Body of pancreas (tissue), 4 donors: ENCODE results near the gene HDDC3. TPM values are rescaled to one million over a fixed set of nuclear protein-coding genes. Genes with fewer than 3 reads are reported as not detected.

Experiments used
- ATAC-seq: fragments of 150-250 bp; one replicate; pipeline ENCODE4 v1.9.1; 2016
- DNase-seq, 4 donors: peaks; one replicate each; pipeline ENCODE4 v3.0.0-alpha.2; 2019
- H3K27ac ChIP-seq, 4 donors: fragments of 200-600 bp; sonication (generic); 1 replicate in 3 of 4; 2 replicates in 1 of 4; pipeline versions ENCODE4 v1.5.1 to v1.6.1; 2016 to 2019; ENCODE audit warnings: mild to moderate bottlenecking in 1 of 4, mixed read lengths in 1 of 4, moderate library complexity in 1 of 4
- H3K27me3 ChIP-seq, 2 donors: fragments of 200-600 bp; sonication (generic); one replicate each; pipeline ENCODE4 v1.6.0; 2016; ENCODE audit warnings: mild to moderate bottlenecking in 1 of 2
- H3K36me3 ChIP-seq, 2 donors: fragments of 200-600 bp; sonication (generic); replicated peaks in 1 of 2; 2 replicates each; pipeline ENCODE4 v1.5.1; 2016; ENCODE audit warnings: low read depth in 2 of 2; ENCODE audit not compliant: insufficient read depth in 1 of 2
- H3K4me1 ChIP-seq: fragments of 200-600 bp; sonication (generic); one replicate; pipeline ENCODE4 v1.6.0; 2016
- H3K4me3 ChIP-seq, 2 donors: fragments of 200-600 bp; sonication (generic); 1 replicate in 1 of 2; 2 replicates in 1 of 2; pipeline ENCODE4 v1.5.1; 2016 to 2019
- H3K9me3 ChIP-seq, 3 donors: fragments of 200-600 bp; sonication (generic); 1 replicate in 2 of 3; 2 replicates in 1 of 3; pipeline ENCODE4 v1.5.1; 2016
- POLR2A ChIP-seq, 3 donors: fragments of 450-650 bp; IDR thresholded peaks; one replicate each; pipeline ENCODE4 v1.6.1; 2016; ENCODE audit warnings: antibody characterized with exemption in 3 of 3, mild to moderate bottlenecking in 2 of 3
- WGBS, 2 donors: methylation state at CpG; one replicate each; pipeline ENCODE4 v1.1.5; 2017; 5-methylcytosine and 5-hydroxymethylcytosine counted together
- intact Hi-C: fragments of 100-400 bp; cut with DNase I; formaldehyde crosslinking; loops from one replicate; pipeline ENCODE4 v1.15.1; 2023
- total RNA-seq, 2 donors: library from RNA; depleted of rRNA; stranded (reverse); fragments of >200 nt; gene quantifications; one replicate each; pipeline ENCODE4 v1.1.0, GENCODE V29; 2016
- TF ChIP-seq, protein P1 (sequence below), 7 experiments: fragments of 450-650 bp in 4 of 7; fragments of 200-600 bp in 3 of 7; sonication (generic) in 3 of 7; IDR thresholded peaks; one replicate each; pipeline ENCODE4 v1.5.1; 2016 to 2019; ENCODE audit warnings: antibody characterized with exemption in 7 of 7

Gene HDDC3
- total RNA-seq, 2 donors from 2014 or later: 13.8 to 14.5 TPM

DNA sequence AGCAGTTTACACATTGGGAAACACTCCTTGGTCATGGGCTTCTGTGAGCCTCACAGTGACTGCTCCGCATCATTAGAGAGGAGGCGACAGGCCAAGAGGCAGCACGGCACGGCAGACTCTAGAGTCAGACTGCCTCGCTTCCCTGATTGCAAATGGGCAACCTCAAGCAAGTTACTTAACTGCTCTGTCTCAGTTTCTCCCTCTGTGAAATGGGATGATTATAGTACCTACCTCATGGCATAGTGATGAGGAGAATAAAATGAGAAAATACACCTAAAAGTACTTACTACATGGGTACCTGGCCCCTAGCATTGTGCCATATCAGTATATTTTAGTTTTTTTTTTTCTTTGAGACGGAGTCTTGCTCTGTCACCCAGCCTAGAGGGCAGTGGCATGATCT, 18.3 kb upstream of the HDDC3 start:
- ATAC-seq (no peak), DNase-seq (no peak)
- Histone ChIP-seq H3K4me1 (peaks cover 11% of the 10 kb centered on the region), H3K9me3 (no peaks in the 10 kb centered on the region), H3K4me3 (no peak overlapping the region), H3K27me3 (no peaks in the 10 kb centered on the region), H3K27ac (no peak overlapping the region), H3K36me3 (peaks cover 11 to 34% of the 10 kb centered on the region in 2 donors)
- intact Hi-C loops: loop anchor here (5.0 kb wide), 1 partner anchor 92 kb away; no protein-coding TSS in a partner anchor
- TF ChIP-seq, protein P1, sequence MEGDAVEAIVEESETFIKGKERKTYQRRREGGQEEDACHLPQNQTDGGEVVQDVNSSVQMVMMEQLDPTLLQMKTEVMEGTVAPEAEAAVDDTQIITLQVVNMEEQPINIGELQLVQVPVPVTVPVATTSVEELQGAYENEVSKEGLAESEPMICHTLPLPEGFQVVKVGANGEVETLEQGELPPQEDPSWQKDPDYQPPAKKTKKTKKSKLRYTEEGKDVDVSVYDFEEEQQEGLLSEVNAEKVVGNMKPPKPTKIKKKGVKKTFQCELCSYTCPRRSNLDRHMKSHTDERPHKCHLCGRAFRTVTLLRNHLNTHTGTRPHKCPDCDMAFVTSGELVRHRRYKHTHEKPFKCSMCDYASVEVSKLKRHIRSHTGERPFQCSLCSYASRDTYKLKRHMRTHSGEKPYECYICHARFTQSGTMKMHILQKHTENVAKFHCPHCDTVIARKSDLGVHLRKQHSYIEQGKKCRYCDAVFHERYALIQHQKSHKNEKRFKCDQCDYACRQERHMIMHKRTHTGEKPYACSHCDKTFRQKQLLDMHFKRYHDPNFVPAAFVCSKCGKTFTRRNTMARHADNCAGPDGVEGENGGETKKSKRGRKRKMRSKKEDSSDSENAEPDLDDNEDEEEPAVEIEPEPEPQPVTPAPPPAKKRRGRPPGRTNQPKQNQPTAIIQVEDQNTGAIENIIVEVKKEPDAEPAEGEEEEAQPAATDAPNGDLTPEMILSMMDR (IDR thresholded peaks at IDR 0.05): no peak
- no peak for TF ChIP-seq POLR2A (IDR thresholded peaks at IDR 0.05)
- 88 to 100% methylated on average over 2 to 6 of the region's 6 CpGs for WGBS, 2 donors

DNA sequence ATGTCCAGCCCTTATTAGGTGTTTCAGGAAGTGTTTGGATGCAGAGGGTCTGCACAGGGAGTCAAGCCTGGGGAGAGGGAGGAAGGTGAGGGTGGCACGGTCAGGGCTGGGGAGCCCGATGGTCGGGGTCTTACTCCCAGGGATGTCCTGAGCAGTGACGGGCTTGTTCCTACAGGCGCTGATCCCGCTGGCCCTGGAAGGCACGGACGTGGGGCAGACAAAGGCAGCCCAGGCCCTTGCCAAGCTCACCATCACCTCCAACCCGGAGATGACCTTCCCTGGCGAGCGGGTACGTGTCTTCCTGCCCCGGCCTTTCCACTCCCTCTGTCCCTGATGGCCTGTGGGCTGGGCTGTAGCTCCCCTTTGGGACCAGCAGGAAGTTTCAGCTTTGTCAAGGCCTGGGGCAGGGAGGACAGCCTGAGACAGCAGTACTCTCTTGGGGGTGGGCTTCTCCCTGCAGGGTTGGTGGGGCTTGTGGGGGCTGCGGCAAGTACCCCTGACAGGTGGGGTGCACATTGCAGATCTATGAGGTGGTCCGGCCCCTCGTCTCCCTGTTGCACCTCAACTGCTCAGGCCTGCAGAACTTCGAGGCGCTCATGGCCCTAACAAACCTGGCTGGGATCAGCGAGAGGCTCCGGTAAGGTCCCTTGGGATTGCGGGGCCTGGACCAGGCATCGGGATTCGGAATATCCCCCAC, 17.8 kb upstream of the HDDC3 start:
- Histone ChIP-seq H3K27ac (no peak overlapping the region), H3K27me3 (no peaks in the 10 kb centered on the region), H3K36me3 (peaks cover 12 to 35% of the 10 kb centered on the region in 2 donors), H3K9me3 (no peaks in the 10 kb centered on the region), H3K4me1 (peaks cover 5% of the 10 kb centered on the region), H3K4me3 (no peak overlapping the region)
- 91% methylated on average over 20 of the region's 23 CpGs; no CpG with 5 or more reads in 1 of the 2 donors for WGBS, 2 donors
- ATAC-seq: no peak
- intact Hi-C loops: loop anchor here (5.0 kb wide), 1 partner anchor 92 kb away; no protein-coding TSS in a partner anchor
- TF ChIP-seq, protein P1 (IDR thresholded peaks at IDR 0.05): no peak
- TF ChIP-seq POLR2A (IDR thresholded peaks at IDR 0.05): no peak
- no peak for DNase-seq

DNA sequence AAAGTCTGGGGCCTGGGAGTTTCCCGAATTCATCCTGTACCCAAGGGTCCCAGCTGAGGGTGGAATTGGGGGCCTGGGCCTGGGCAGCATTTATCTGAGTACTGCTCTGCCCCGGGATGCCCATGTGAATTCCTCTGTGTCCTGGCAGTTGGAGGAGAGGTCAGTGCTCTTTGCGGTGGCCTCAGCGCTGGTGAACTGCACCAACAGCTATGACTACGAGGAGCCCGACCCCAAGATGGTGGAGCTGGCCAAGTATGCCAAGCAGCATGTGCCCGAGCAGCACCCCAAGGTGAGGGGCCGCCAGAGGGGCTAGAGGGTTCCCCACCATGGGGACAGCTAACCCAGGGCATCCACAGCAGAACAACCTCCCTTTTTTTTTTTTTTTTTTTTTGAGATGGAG, 16.2 kb upstream of the HDDC3 start:
- Histone ChIP-seq H3K4me1 (no peaks in the 10 kb centered on the region), H3K9me3 (no peaks in the 10 kb centered on the region), H3K36me3 (peaks cover 17 to 45% of the 10 kb centered on the region in 2 donors), H3K4me3 (no peak overlapping the region), H3K27me3 (no peaks in the 10 kb centered on the region), H3K27ac (no peak overlapping the region)
- intact Hi-C loops: no loop called here
- no peak for TF ChIP-seq POLR2A (IDR thresholded peaks at IDR 0.05)
- TF ChIP-seq, protein P1 (IDR thresholded peaks at IDR 0.05): no peak
- DNase-seq (no peak), ATAC-seq (no peak)
- 95 to 98% methylated on average over 8 of the region's 8 CpGs for WGBS, 2 donors

DNA sequence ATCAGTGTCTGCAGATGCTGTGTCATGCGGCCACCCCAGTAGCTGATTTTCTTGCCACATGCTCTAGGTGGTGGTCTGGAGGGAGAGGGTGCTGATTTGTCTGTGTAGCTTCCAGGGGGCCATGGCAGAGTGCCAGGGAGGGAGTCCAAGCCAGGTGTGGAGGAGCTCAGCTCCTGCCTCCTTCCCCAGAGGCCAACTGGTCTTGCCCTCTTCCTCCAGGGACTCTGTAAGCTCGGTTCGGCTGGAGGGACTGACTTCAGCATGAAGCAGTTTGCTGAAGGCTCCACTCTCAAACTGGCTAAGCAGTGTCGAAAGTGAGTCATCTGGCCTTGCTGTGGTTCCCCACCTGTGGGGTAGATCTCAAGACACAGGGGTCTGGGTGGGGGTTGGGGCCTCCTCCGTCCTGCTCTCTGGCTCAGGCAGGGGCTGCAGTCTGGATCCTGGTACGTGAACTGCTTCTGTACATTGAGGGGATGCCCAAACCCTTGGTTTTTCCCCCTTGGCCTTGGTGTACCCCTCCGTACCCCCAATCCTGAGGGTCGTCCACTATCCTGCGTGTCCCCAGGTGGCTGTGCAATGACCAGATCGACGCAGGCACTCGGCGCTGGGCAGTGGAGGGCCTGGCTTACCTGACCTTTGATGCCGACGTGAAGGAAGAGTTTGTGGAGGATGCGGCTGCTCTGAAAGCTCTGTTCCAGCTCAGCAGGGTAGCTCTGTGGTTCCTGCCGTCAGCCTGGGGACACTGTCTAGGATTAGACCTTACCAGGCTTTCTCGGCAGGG, 15.4 kb upstream of the HDDC3 start:
- WGBS, 2 donors: 91 to 97% methylated on average over 14 to 17 of the region's 18 CpGs
- Histone ChIP-seq H3K36me3 (peaks cover 17 to 43% of the 10 kb centered on the region in 2 donors), H3K4me3 (no peak overlapping the region), H3K9me3 (no peaks in the 10 kb centered on the region), H3K27ac (no peak overlapping the region), H3K4me1 (no peaks in the 10 kb centered on the region), H3K27me3 (no peaks in the 10 kb centered on the region)
- intact Hi-C loops: no loop called here
- TF ChIP-seq, protein P1 (IDR thresholded peaks at IDR 0.05): no peak
- TF ChIP-seq POLR2A (IDR thresholded peaks at IDR 0.05): no peak
- no peak for DNase-seq
- no peak for ATAC-seq
